ENCODE measurements around the gene ME3.

- TF ChIP-seq, protein P1, sequence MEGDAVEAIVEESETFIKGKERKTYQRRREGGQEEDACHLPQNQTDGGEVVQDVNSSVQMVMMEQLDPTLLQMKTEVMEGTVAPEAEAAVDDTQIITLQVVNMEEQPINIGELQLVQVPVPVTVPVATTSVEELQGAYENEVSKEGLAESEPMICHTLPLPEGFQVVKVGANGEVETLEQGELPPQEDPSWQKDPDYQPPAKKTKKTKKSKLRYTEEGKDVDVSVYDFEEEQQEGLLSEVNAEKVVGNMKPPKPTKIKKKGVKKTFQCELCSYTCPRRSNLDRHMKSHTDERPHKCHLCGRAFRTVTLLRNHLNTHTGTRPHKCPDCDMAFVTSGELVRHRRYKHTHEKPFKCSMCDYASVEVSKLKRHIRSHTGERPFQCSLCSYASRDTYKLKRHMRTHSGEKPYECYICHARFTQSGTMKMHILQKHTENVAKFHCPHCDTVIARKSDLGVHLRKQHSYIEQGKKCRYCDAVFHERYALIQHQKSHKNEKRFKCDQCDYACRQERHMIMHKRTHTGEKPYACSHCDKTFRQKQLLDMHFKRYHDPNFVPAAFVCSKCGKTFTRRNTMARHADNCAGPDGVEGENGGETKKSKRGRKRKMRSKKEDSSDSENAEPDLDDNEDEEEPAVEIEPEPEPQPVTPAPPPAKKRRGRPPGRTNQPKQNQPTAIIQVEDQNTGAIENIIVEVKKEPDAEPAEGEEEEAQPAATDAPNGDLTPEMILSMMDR (IDR thresholded peaks at IDR 0.05) = no peak
- TF ChIP-seq POLR2A (IDR thresholded peaks at IDR 0.05) = no peak
Measured at GRCh38 chr11:86587264-86588193, 84.9 kb downstream of the ME3 start.

All from lower leg skin (tissue), 3 donors.